ENCODE measurements around the gene PLCB1. TPM values are rescaled to one million over a fixed set of nuclear protein-coding genes. Genes with fewer than 3 reads are reported as not detected.
A peak's percentile ranks its signal among the peaks of the same experiment; 100 is the strongest.

Gene PLCB1
- total RNA-seq, 1 donor = 20.7 TPM

DNA sequence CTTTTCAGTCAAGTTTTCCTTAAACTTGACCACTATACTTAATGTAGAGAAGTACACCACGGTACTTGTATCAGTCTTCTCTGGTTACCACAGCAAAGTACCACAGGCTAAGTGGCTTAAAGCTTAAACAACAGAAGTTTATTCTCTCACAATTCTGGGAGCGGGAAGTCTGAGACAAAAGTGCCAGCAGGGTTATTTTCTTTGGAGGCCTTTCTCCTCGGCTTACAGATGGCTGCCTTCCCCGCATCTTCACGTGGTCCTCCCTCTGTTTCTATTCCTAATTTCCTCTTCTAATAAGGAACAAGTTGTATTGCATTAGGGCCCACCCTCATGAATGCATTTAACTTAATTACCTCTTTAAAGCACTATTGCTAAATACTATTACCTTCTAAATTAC is 258.0 kb downstream of the PLCB1 start:
- DNase-seq (ENCODE audit: low read depth in 2 of 3, low spot score in 2 of 3) = no peak

- no peak for DNase-seq (ENCODE audit: low read depth in 2 of 3, low spot score in 2 of 3)
These were observed 258.4 kb downstream of the PLCB1 start for GRCh38 chr20:8390500-8390899.

DNA sequence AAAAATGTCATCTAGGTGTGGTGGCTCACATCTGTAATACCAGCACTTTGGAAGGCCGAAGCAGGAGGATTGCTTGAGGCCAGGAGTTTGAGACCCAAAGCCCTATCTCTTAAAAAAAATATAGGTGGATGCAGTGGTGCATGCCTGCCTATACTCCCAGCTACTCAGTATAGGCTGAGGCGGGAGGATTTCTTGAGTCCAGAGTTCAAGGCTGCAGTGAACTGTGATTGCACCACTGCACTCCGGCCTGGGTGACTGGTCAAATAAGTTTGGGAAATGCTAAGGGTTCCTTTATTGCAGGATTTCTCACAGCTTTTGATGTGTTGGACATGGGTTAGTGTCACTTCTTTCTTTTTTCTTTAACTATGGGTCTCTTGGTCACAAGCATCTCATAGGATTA is 261.3 kb downstream of the PLCB1 start:
- DNase-seq (ENCODE audit: low read depth in 2 of 3, low spot score in 2 of 3) = no peak

- DNase-seq (ENCODE audit: low read depth in 2 of 3, low spot score in 2 of 3) = peak in 1 of 3 donors; percentile 30
These were observed 262.4 kb downstream of the PLCB1 start for GRCh38 chr20:8394308-8394945.

DNA sequence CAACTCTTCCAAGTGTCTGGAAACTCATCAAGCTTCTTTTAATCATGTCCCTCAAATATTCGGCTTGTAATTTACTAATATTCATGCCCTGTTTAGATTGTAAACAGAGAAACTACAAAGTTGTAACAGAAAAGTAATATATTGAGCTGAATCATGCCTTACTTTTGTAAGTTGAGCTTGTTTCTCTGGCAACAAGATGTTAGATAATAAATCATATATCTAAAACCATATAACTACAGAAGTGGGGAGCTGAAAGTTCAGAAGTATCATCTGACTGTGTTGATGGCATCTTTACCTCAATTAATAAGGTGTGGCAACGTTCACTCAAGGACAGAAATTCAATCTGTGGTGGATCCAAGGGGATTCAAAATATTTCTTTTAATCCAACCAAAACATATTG is 263.9 kb downstream of the PLCB1 start:
- peak in 1 of 3 donors; percentile 55 for DNase-seq (ENCODE audit: low read depth in 2 of 3, low spot score in 2 of 3)

GRCh38 chr20:8398263-8399051 is 266.4 kb downstream of the PLCB1 start:
- no peak for DNase-seq (ENCODE audit: low read depth in 2 of 3, low spot score in 2 of 3)

DNA sequence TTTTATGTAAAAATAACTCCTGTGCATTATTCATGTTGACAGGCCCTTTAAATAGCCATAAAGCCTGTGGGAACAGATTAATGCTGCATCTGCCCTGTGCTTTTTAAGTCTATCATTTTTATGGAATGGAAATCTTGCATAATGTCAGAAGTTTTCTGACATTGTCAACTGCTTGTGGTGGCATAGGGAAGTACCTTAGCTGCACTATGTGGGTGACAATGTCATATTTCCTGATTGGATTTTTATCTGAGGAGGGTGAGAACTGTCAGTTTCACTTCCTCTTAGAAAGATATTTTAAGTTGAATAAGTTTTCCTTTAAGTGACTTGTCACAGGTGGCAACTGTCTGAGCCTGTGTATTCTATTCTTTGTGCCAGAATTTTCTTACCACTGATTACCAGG is 267.9 kb downstream of the PLCB1 start:
- peak in 2 of 3 donors; percentile 74 to 84 for DNase-seq (ENCODE audit: low read depth in 2 of 3, low spot score in 2 of 3)

DNA sequence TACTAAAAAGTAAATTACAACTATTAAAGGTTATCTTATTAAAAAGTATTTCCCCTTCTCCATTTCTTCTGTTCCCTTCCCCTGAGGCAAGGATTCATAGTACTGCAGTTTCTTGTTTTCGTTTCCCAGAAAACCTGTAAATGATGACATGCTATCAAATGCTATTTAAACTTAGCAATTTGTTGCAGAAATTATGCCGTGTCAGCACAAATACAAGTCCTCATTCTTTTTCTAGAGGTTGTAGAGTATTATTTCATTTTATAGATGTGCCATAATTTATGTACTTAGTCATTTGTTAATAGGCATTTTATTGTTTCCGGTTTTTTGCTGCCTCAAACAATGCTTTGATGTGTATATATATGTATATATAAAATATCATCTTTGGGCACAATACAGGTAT is 268.4 kb downstream of the PLCB1 start:
- DNase-seq (ENCODE audit: low read depth in 2 of 3, low spot score in 2 of 3) = peak in 1 of 3 donors; percentile 5

DNA sequence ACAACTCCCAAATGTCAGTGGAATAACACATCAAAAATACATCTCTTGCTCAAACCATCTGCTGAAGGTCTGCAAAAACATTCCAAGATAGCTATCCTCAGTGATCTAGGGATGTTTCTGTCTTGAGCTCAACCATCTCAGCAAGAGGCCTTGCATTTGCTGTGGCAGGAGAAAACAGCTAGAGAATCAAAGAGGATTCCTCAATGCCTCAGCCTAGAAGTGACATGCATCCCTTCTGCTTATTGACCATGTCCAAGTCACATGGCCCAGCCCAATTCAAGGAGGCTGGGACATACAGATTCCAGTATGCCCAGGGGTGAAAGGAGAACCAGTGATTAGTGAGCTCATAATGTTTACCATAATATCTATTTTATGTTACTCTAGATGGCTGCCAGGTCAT is 269.5 kb downstream of the PLCB1 start:
- no peak for DNase-seq (ENCODE audit: low read depth in 2 of 3, low spot score in 2 of 3)

DNA sequence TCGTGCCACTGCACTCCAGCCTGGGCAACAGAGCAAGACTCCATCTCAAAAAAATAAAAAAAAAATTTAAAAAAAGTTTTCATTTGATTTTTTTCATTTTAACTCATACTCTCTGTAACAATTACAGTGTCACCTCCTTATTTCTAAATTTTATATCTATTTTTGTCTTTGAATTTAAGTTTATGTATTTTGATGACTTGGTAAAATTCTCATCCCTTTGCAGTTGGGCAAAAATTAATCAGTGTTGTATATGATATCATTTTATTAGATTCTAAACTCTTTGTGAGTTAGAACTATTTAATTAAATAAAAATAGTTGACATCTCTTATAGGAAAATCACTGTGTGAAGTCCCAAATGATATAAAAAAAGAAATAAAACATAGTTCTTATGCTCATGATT is 270.7 kb downstream of the PLCB1 start:
- DNase-seq (ENCODE audit: low read depth in 2 of 3, low spot score in 2 of 3) = no peak

DNA sequence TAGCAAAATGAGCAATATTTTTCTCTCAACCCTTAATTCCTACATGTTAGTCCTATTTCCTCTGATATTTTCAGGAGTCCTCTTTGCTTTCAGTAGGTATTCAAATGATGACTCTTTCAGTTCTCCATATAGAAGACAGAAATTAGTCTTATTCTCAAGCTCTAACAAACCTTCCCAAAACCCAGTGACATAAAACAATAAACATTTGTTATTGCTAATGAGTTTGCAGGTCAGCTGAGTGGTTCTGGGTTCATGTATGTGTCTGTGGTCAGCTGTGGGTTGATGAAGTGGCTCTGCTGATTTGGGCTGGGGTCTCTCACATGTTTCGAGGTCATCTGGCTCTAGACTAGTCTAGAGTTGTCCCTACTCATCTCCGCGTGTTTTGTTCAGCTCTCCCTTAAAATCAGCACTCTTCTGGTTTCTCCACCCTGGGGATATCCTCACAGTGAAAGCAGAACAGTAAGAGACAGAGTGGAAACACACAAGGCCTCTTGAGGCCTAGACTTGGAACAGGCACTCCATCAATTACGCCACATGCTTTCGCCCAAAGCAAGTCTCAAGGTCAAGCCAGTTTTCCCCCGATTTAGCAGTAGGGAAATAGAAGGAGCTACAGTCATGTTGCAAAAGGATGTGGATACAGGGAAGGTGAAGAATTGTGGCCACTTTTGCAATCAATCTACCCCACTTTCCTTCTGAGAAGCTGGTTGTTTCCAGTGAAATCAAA is 273.0 kb downstream of the PLCB1 start:
- DNase-seq (ENCODE audit: low read depth in 2 of 3, low spot score in 2 of 3) = no peak

GRCh38 chr20:8406391-8406790 is 274.3 kb downstream of the PLCB1 start:
- no peak for DNase-seq (ENCODE audit: low read depth in 2 of 3, low spot score in 2 of 3)

DNA sequence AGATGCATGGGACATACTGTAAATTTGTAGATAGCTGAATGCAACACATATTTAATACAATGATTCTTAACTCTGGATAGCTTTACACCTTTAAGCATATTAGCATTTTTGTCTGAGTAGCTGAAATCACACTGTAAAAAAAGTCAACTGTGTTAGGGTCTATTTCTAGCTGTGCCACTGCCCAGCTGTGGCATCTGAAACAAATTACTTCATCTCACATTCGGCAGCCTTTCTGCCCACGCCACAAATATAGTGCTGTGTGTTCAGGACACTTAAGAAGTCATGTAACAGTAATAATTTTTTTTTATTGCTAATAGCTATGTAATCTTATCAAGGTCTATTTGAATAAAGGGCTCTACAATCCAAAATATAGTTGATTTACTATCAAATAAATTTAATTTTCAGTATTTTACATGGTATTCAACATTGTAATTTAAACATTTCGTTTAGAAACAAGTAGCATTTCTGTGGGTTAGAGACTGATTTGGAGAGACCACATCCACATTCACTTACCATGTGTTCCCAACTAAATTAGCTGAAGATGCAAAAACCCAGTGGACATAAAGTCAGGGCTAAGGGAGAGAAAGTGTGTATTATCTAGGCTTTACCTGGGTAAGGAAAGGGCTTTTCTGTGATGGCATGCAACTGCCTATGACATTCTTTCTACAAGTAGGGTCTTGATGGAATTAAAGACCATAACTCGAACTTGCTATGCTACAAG is 276.7 kb downstream of the PLCB1 start:
- DNase-seq (ENCODE audit: low read depth in 2 of 3, low spot score in 2 of 3) = no peak

DNA sequence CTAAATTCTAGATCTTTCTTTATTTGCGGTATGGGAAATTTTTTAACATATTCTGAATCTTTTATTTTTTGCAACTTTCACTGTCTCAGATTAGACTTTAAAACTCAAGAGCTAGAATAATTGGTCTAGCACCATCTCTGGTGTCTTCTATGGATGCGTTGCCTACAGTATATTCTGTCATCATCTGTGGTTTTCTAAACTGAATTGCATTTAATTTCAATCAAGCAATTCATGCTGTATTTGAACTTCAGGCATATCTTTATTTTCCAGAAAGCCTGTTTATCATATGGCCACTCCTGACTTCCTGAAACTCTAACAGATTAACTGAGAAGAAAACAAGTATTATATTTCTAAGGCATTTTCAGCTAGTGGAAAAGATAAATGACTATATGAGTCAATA is 281.6 kb downstream of the PLCB1 start:
- DNase-seq (ENCODE audit: low read depth in 2 of 3, low spot score in 2 of 3) = no peak

- DNase-seq (ENCODE audit: low read depth in 2 of 3, low spot score in 2 of 3) = no peak
These were observed 282.7 kb downstream of the PLCB1 start for GRCh38 chr20:8414586-8415274.

DNA sequence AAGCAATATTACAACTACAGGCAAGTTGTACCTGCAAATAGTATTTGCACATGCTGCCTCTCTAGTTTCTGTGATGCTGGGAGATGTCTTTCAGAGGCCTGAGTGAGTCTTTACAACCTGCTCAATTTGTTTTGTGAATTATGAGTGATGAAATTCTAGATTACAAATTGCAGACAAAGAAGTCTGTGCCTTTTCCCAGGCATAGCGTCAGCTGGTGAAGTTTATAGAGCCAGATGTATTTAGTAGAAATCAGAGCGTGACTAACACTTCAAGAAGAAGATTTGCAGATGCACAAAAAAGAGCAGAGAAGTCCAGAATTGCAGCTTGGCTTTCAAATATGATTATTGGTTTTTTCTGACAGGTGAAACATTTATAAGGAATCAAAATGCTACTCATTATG is 289.9 kb downstream of the PLCB1 start:
- no peak for DNase-seq (ENCODE audit: low read depth in 2 of 3, low spot score in 2 of 3)

- DNase-seq (ENCODE audit: low read depth in 2 of 3, low spot score in 2 of 3) = no peak
These were observed 291.4 kb downstream of the PLCB1 start for GRCh38 chr20:8423482-8423881.

GRCh38 chr20:8424010-8424409 is 291.9 kb downstream of the PLCB1 start:
- DNase-seq (ENCODE audit: low read depth in 2 of 3, low spot score in 2 of 3) = peak in 1 of 3 donors; percentile 16

GRCh38 chr20:8425016-8425415 is 292.9 kb downstream of the PLCB1 start:
- no peak for DNase-seq (ENCODE audit: low read depth in 2 of 3, low spot score in 2 of 3)

GRCh38 chr20:8425802-8426201 is 293.7 kb downstream of the PLCB1 start:
- DNase-seq (ENCODE audit: low read depth in 2 of 3, low spot score in 2 of 3) = no peak

All from hematopoietic multipotent progenitor cell (in vitro differentiated cells).